NB4 (cell line): ENCODE results near the gene KDM6A.
"Not testable (repeated sequence)": the region's sequence is repeated elsewhere in the genome, so short reads cannot be mapped to it uniquely, and the experiment has no call there.

Source experiments
- DNase-seq: peaks from one replicate; pipeline ENCODE4 v3.0.0; 2010; ENCODE audit warnings: low read depth
- H3K4me3 ChIP-seq: one replicate; pipeline ENCODE4 v1.5.1; 2011; ENCODE audit warnings: mild to moderate bottlenecking, low read depth, low read length, moderate library complexity
- CTCF ChIP-seq: IDR thresholded peaks from one replicate; pipeline ENCODE4 v1.5.1; 2012; ENCODE audit warnings: low read depth, low read length
- MYC ChIP-seq: IDR thresholded peaks from 2 replicates; pipeline ENCODE4 v1.6.1; 2011; ENCODE audit warnings: low read depth, low read length
- POLR2A ChIP-seq: IDR thresholded peaks from 2 replicates; pipeline ENCODE4 v1.6.1; 2011; ENCODE audit warnings: mild to moderate bottlenecking; ENCODE audit not compliant: insufficient read length; ENCODE audit errors: extremely low read depth
- TF ChIP-seq, protein P1 (sequence below): IDR thresholded peaks from 2 replicates; pipeline ENCODE4 v1.6.1; 2011; ENCODE audit warnings: low read depth, low read length

KDM6A gene

DNA sequence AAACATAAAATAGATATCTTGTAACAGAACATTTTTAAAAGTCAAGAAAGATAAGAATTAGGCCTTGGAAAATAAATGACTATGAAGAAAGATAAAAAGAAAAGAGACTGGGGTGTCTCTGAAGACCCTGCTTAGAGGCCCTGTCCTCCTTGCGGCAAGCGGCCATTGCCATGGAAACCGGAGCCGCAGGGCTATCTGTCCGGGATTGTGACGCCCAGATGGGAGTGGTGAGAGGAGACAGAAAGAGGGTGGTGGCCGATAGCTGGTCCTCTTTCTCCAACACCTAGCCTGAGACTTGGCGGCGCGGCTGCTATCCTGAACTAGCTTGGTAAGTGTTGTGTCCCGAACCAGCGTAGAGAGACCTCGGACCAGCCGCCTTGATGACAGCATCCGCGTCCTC, 29.2 kb upstream of the KDM6A start, which contains the start of gene DUSP21:
DUSP21 (plus strand) TSS at position 269 of the 400 bp plus-strand sequence; CDS start at position 381, 112 bp downstream.
- TF ChIP-seq MYC (no peak), POLR2A (no peak), CTCF (no peak)
- TF ChIP-seq, protein P1, sequence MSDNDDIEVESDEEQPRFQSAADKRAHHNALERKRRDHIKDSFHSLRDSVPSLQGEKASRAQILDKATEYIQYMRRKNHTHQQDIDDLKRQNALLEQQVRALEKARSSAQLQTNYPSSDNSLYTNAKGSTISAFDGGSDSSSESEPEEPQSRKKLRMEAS: no peak
- no peak for DNase-seq
- H3K4me3 ChIP-seq: no peak within 1 kb of the TSS

DNA sequence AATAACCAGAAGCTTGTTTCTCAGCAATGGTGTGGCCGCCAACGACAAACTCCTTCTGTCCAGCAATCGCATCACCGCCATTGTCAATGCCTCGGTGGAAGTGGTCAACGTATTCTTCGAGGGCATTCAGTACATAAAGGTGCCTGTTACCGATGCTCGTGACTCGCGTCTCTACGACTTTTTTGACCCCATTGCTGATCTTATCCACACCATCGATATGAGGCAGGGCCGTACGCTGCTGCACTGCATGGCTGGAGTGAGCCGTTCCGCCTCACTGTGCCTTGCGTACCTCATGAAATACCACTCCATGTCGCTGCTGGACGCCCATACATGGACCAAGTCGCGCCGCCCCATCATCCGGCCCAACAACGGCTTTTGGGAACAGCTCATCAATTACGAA, 28.8 kb upstream of the KDM6A start:
- DNase-seq: no peak
- H3K4me3 ChIP-seq: no peak overlapping the region
- TF ChIP-seq, protein P1: no peak
- TF ChIP-seq MYC (no peak), POLR2A (no peak), CTCF (no peak)

DNA sequence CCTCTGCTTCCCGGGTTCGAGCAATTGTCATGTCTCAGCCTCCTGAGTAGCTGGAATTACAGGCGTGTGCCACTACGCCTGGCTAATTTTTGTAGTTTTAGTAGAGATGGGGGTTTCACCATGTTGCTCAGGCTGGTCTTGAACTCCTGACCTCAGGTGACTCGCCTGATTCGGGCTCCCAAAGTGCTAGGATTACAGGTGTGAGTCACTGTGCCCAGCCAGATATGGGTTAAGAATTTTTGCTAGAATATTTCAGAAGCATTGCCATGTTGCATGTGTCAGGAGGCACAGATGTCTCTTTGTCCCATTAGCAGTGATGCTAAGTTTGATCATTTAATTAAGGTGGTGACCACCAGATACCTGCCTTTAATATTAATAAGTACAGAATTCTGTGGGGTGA, 22.1 kb upstream of the KDM6A start:
- not testable (repeated sequence) for DNase-seq, H3K4me3 ChIP-seq

- peak overlapping the region; percentile 79 for H3K4me3 ChIP-seq
- TF ChIP-seq CTCF (no peak), POLR2A (no peak)
- DNase-seq: no peak
Observed at GRCh38 chrX:44871114-44871645, 1.8 kb upstream of the KDM6A start.

GRCh38 chrX:44871931-44872820, 812 bp upstream of the KDM6A start:
- H3K4me3 ChIP-seq: peak overlapping the region; percentile 79
- TF ChIP-seq MYC (no peak), POLR2A (no peak), CTCF (no peak)
- TF ChIP-seq, protein P1: no peak
- DNase-seq: no peak

GRCh38 chrX:44873415-44874276, 658 bp downstream of the KDM6A start:
- TF ChIP-seq, protein P1: no peak
- TF ChIP-seq MYC (0 out of 2 replicates have a peak, but pooled peaks have one; percentile 34), CTCF (no peak), POLR2A (peak; percentile 67)
- DNase-seq: peak; percentile 87
- peak overlapping the region; percentile 97 for H3K4me3 ChIP-seq
